Measurements from ENCODE around the gene MYOM3.

- no peak for TF ChIP-seq POLR2A (IDR thresholded peaks at IDR 0.05; ENCODE audit: low read depth, low read length)
- no peak for TF ChIP-seq POLR2AphosphoS5 (IDR thresholded peaks at IDR 0.05; ENCODE audit: low read depth, low read length)
Observed at GRCh38 chr1:24067978-24068377, 44.0 kb downstream of the MYOM3 start.

Measured in GM12891 (cell line).